ENCODE data around the gene GABRB1.

The GABRB1 gene

DNA sequence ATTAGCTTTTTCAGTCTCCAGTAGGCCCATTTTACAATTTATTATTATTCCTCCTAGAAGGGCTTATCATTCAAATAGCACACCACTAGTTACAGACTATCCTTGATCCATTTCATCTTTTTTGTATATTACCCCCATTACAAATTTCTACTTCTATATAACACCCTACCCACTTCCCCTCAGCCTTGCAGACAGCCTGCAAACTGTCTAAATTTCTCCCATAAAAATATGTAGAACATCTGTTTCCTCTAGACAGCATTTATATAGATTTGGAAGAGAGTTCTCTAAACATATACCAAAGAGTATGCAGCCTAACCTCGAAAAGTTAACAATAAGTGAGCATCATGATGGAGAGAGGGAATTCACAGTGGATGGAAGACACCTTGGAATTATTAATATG, 401.4 kb downstream of the GABRB1 start:
- peaks cover 36% of the 10 kb centered on the region for H3K4me1 ChIP-seq
- in situ Hi-C loops (cut with MboI; ENCODE audit: low sequenced_read_pairs): no loop called here
- no peak overlapping the region for H3K4me3 ChIP-seq
- no peaks in the 10 kb centered on the region for H3K36me3 ChIP-seq (replicated peaks)
- H3K27me3 ChIP-seq (ENCODE audit: low read depth): no peaks in the 10 kb centered on the region
- DNase-seq (ENCODE audit: low spot score in 2 of 2): no peak
- no peaks in the 10 kb centered on the region for H3K9me3 ChIP-seq

GRCh38 chr4:47434931-47435330, 403.6 kb downstream of the GABRB1 start:
- in situ Hi-C loops (cut with MboI; ENCODE audit: low sequenced_read_pairs): no loop called here
- Histone ChIP-seq H3K4me1 (peaks cover 49% of the 10 kb centered on the region), H3K4me3 (no peak overlapping the region), H3K9me3 (no peaks in the 10 kb centered on the region; the same call in 1 of the 2 replicates), H3K27me3 (ENCODE audit: low read depth) (no peaks in the 10 kb centered on the region), H3K36me3 (replicated peaks) (no peaks in the 10 kb centered on the region)
- DNase-seq (ENCODE audit: low spot score in 2 of 2): peak in 1 of 2 experiments; percentile 94

GRCh38 chr4:47442980-47443379, 411.6 kb downstream of the GABRB1 start:
- no peaks in the 10 kb centered on the region for H3K36me3 ChIP-seq (replicated peaks)
- DNase-seq (ENCODE audit: low spot score in 2 of 2): no peak
- H3K9me3 ChIP-seq: no peaks in the 10 kb centered on the region; the same call in 1 of the 2 replicates
- H3K4me3 ChIP-seq: no peak overlapping the region
- peaks cover 25% of the 10 kb centered on the region for H3K4me1 ChIP-seq
- in situ Hi-C loops (cut with MboI; ENCODE audit: low sequenced_read_pairs): no loop called here
- no peaks in the 10 kb centered on the region for H3K27me3 ChIP-seq (ENCODE audit: low read depth)

DNA sequence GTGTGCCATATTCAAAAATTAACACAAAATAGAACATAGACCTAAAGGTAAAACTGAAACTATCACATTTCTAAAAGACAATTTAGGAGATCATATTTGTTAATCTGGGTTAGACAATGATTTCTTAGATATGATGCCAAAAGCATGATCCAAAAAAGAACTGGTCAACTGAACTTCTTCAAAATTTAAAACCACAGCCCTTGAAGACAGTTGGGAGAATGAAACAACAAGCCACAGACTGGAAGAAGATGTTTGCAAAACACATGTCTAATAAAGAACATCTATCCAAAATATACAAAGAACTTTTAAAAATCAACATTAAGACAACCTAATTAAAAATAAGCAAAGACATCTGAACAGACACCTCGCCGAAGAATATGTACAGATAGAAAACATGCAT, 412.7 kb downstream of the GABRB1 start:
- H3K4me3 ChIP-seq: no peak overlapping the region
- H3K4me1 ChIP-seq: peaks cover 14% of the 10 kb centered on the region
- no peak for DNase-seq (ENCODE audit: low spot score in 2 of 2)
- no peaks in the 10 kb centered on the region; the same call in 1 of the 2 replicates for H3K9me3 ChIP-seq
- H3K27me3 ChIP-seq (ENCODE audit: low read depth): no peaks in the 10 kb centered on the region
- no peaks in the 10 kb centered on the region for H3K36me3 ChIP-seq (replicated peaks)
- in situ Hi-C loops (cut with MboI; ENCODE audit: low sequenced_read_pairs): no loop called here

DNA sequence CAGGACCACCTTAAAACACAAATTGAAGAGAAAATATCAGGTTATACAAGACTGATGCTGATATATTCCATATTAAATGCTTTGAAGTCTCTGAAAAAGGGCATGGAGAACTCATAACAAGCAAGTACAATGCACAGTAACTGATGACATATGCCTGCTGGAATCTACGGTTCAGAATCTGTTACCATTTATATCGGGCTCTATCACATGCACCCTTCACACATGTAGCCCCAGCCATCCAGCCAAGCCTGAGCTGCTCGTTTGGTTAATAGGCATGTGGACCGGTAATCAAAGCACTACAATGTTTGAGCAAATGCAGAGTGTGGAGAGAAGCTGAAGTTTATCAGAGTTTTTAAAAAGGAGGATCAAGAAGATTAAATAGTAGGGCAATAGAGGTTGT, 420.3 kb downstream of the GABRB1 start:
- DNase-seq (ENCODE audit: low spot score in 2 of 2): no peak
- Histone ChIP-seq H3K4me1 (no peaks in the 10 kb centered on the region), H3K27me3 (ENCODE audit: low read depth) (no peaks in the 10 kb centered on the region), H3K36me3 (replicated peaks) (peaks cover 25% of the 10 kb centered on the region), H3K4me3 (no peak overlapping the region), H3K9me3 (no peaks in the 10 kb centered on the region)
- in situ Hi-C loops (cut with MboI; ENCODE audit: low sequenced_read_pairs): no loop called here

GRCh38 chr4:47462799-47463234, 431.4 kb downstream of the GABRB1 start:
- in situ Hi-C loops (cut with MboI; ENCODE audit: low sequenced_read_pairs): no loop called here
- Histone ChIP-seq H3K9me3 (no peaks in the 10 kb centered on the region), H3K27me3 (ENCODE audit: low read depth) (no peaks in the 10 kb centered on the region), H3K36me3 (replicated peaks) (peaks cover 9% of the 10 kb centered on the region; the same call in 1 of the 2 replicates), H3K4me3 (peak overlapping the region; percentile 69), H3K4me1 (peaks cover 25% of the 10 kb centered on the region)
- no peak for DNase-seq (ENCODE audit: low spot score in 2 of 2)

DNA sequence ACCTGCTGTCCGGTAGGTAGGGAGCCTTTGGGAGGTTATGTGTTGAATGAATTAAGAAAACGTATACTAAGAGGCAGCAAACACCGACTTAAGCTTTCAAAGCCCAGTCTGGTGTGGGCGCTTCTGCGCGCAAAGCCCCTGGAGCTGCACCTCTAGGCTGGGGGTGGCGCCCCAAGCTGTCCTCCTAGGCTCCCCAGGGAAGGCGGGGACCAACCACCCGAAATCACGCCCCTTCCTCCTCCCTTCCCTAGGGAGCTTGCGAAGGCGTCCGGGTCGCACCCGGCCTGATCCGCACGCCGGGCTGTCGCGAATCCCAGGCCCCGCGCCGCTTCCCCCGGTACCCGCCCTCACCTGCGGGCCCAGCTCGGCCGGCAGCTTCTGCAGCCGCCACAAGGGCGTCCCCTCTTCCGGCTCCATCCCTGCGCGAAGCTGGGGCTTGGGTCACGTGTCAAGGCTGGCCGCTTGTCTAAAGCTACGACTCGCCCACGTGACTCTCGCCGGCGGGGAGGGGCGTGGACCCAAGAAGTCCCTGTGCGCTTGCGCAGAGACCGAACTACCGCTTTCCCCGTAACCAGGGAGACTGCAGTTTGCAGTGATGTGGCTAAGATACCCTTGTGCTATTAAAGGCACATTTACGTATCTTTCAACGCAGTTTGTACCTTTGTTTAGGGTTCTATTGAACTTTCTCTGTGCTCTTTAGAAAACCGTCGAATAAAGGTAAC, 432.0 kb downstream of the GABRB1 start, which contains the start of gene COMMD8:
COMMD8 (minus strand) TSS at position 468 of the 722 bp plus-strand sequence; CDS start at position 417, 51 bp downstream.
- H3K4me3 ChIP-seq: peak within 1 kb of the TSS; percentile 69
- in situ Hi-C loops (cut with MboI; ENCODE audit: low sequenced_read_pairs): no loop called here
- H3K27me3 ChIP-seq (ENCODE audit: low read depth): no peaks in the 10 kb centered on the region
- DNase-seq (ENCODE audit: low spot score in 2 of 2): peak; percentile 95 to 98
- H3K4me1 ChIP-seq: peaks cover 26% of the 10 kb centered on the region
- peaks cover 9% of the 10 kb centered on the region; the same call in 1 of the 2 replicates for H3K36me3 ChIP-seq (replicated peaks)
- no peaks in the 10 kb centered on the region for H3K9me3 ChIP-seq

DNA sequence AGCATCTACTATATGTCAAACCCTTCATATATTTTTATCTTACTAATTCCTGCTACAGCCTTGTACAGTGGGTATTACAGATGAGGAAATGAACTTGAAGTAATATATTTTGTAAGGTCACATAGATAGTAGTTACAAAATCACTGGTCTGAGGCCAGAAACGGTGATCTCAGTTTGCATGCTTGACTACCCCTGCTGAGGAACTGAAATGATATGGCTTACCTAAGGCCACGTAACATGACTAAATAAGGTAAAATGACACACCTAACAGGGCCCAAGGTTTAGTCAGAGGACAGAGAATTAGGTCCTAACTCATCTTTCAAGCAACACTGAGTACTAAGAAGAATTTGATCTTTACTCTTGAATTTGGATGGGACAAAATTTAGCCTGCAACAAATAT, 433.6 kb downstream of the GABRB1 start:
- no peaks in the 10 kb centered on the region for H3K27me3 ChIP-seq (ENCODE audit: low read depth)
- peaks cover 41% of the 10 kb centered on the region for H3K4me1 ChIP-seq
- H3K4me3 ChIP-seq: no peak overlapping the region
- no peaks in the 10 kb centered on the region for H3K9me3 ChIP-seq
- in situ Hi-C loops (cut with MboI; ENCODE audit: low sequenced_read_pairs): no loop called here
- no peak for DNase-seq (ENCODE audit: low spot score in 2 of 2)
- peaks cover under 1% of the 10 kb centered on the region; the same call in 1 of the 2 replicates for H3K36me3 ChIP-seq (replicated peaks)

DNA sequence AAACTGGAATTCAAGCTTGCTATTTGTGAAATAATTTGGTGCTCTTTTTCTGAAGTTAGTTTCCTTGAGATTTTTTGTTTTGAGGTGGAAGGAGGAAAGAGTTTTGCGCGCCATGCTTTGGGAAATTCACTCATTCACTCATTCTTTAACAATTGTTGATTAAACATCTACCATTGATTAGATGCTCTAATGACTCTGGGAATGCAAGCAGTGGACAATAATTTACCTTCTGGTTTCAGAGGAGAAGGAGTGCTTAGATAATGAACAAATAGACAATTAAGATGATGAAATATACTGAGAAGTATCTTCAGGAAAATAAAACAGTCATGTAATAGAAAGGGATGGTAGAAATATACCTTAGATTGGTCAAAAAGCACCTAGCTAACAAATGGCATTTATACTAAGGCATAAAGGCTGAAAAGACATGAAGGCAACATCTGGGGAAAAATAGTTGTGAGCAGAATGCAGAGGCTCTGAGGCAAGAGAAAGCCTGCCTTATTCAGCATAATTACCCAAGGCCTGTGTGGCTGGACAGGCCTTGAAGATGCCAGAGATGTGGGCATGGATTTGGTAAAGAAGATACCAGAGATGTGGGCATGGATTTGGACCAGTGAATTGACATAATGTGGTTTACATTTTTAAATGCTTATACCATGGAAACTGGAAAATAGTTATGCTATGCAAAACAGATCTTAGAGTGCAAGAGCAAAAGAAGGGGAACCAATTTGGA, 434.9 kb downstream of the GABRB1 start:
- DNase-seq (ENCODE audit: low spot score in 2 of 2): no peak
- Histone ChIP-seq H3K4me3 (no peak overlapping the region), H3K27me3 (ENCODE audit: low read depth) (no peaks in the 10 kb centered on the region), H3K9me3 (no peaks in the 10 kb centered on the region), H3K36me3 (replicated peaks) (no peaks in the 10 kb centered on the region), H3K4me1 (peaks cover 49% of the 10 kb centered on the region)
- in situ Hi-C loops (cut with MboI; ENCODE audit: low sequenced_read_pairs): no loop called here

- H3K4me3 ChIP-seq: no peak overlapping the region
- peaks cover 42% of the 10 kb centered on the region for H3K4me1 ChIP-seq
- H3K36me3 ChIP-seq (replicated peaks): no peaks in the 10 kb centered on the region
- no peaks in the 10 kb centered on the region for H3K27me3 ChIP-seq (ENCODE audit: low read depth)
- no peaks in the 10 kb centered on the region for H3K9me3 ChIP-seq
- DNase-seq (ENCODE audit: low spot score in 2 of 2): peak; percentile 54 to 78
- in situ Hi-C loops (cut with MboI; ENCODE audit: low sequenced_read_pairs): no loop called here
Observed at GRCh38 chr4:47468706-47469365, 437.5 kb downstream of the GABRB1 start.

DNA sequence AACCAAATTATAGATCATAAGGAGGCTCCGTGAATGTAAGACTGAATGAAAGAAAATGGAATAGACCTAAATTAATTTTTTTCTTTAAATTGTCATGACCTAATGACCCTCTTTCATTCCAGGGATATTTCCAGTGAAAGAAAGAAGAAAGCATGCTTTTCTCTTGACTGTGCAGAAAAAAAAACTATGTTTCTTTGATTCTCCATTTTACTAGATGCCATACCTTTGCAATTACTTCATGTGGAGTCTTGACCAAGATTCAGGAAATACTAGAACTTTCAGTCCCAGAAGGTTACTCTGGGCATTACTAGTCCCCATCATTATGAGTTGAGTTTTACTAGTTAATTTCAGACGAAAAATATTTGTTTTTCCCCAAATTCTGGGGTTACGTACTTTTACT, 438.6 kb downstream of the GABRB1 start:
- in situ Hi-C loops (cut with MboI; ENCODE audit: low sequenced_read_pairs): no loop called here
- Histone ChIP-seq H3K27me3 (ENCODE audit: low read depth) (no peaks in the 10 kb centered on the region), H3K9me3 (no peaks in the 10 kb centered on the region), H3K4me1 (peaks cover 47% of the 10 kb centered on the region), H3K4me3 (no peak overlapping the region), H3K36me3 (replicated peaks) (no peaks in the 10 kb centered on the region)
- no peak for DNase-seq (ENCODE audit: low spot score in 2 of 2)

- DNase-seq (ENCODE audit: low spot score in 2 of 2): peak in 1 of 2 experiments; percentile 66
- H3K36me3 ChIP-seq (replicated peaks): no peaks in the 10 kb centered on the region
Observed at GRCh38 chr4:47471064-47471463, 439.7 kb downstream of the GABRB1 start.

GRCh38 chr4:47471591-47471990, 440.2 kb downstream of the GABRB1 start:
- no peaks in the 10 kb centered on the region for H3K27me3 ChIP-seq (ENCODE audit: low read depth)
- no peak overlapping the region for H3K4me3 ChIP-seq
- peaks cover 60% of the 10 kb centered on the region for H3K4me1 ChIP-seq
- H3K36me3 ChIP-seq (replicated peaks): no peaks in the 10 kb centered on the region
- in situ Hi-C loops (cut with MboI; ENCODE audit: low sequenced_read_pairs): no loop called here
- DNase-seq (ENCODE audit: low spot score in 2 of 2): peak in 1 of 2 experiments; percentile 34
- H3K9me3 ChIP-seq: no peaks in the 10 kb centered on the region

More at GRCh38 chr4:47471064-47471463, 439.7 kb downstream of the GABRB1 start:
- Histone ChIP-seq H3K9me3 (no peaks in the 10 kb centered on the region), H3K27me3 (ENCODE audit: low read depth) (no peaks in the 10 kb centered on the region), H3K4me1 (peaks cover 54% of the 10 kb centered on the region), H3K4me3 (no peak overlapping the region)
- in situ Hi-C loops (cut with MboI; ENCODE audit: low sequenced_read_pairs): no loop called here
